Measurements from ENCODE around the gene STRIP2.
A peak's percentile ranks its signal among the peaks of the same experiment; 100 is the strongest.

STRIP2 gene

DNA sequence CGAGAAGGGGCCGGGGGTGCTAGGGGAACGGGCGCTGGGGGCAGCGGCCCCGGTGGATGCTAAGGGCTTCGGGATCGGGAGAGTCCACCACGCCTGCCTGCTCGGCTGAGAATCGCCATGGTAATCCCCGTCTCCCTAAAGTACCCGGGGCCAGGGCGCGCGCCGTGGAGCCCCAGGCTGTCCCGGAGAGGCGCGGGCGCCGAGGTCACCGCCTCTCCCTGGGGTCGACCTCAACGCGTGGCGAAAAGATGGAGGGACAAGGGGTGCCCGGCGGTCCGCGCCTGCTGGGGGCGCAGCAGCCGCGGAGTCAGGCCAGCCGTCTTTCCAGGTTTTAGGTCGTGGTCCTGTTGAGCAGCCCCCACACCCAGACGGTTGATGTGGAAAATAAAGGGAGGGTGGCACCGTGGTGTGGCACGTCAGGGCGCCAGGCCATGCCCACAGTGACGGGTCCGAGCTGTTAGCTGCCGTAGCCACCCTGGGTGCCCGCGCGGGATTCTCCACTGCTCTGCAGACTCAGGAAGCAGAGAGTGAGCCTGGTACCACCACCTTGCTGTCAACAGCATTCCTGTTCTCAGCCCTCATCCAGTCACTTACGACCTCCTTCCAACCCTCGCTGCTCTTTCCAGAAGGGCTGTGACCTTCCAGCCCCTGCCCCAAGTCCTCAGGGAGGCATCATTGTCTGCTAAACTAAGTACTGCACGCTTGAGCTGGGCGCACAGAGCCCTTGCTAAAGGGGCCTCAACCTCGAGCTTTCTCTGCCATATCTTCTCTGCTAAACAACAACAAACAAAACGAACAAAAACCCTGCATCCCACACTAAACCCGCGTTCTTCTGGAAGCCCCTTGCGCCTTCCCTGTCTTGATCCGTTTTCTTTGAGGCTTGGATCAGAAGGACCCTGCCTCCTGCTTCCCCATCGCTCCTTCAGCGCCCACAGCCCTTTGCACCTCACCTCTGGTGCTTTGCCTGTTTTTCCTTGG lies 68.8 kb downstream of the STRIP2 start:
- peak overlapping the region; percentile 70 for H3K4me3 ChIP-seq (ENCODE audit: low read depth, low read length)

DNA sequence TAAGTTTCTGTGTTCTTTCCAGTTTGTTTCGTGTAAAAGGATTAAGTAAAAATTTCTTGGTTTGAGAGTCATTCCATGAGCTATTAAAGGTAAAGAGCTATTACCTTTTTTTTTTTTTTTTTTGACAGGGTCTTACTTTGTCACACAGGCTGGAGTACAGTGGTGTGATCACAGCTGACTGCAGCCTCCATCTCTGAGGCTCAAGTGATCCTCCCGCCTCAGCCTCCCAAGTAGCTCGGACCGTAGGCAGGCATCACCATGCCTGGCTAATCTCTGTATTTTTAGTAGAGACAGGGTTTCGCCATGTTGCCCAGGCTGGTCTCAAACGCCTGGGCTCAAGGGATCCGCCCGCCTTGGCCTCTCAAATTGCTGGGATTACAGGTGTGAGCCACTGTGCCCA lies 69.5 kb downstream of the STRIP2 start:
- no peak overlapping the region for H3K4me3 ChIP-seq (ENCODE audit: low read depth, low read length)
- TF ChIP-seq, protein P1, sequence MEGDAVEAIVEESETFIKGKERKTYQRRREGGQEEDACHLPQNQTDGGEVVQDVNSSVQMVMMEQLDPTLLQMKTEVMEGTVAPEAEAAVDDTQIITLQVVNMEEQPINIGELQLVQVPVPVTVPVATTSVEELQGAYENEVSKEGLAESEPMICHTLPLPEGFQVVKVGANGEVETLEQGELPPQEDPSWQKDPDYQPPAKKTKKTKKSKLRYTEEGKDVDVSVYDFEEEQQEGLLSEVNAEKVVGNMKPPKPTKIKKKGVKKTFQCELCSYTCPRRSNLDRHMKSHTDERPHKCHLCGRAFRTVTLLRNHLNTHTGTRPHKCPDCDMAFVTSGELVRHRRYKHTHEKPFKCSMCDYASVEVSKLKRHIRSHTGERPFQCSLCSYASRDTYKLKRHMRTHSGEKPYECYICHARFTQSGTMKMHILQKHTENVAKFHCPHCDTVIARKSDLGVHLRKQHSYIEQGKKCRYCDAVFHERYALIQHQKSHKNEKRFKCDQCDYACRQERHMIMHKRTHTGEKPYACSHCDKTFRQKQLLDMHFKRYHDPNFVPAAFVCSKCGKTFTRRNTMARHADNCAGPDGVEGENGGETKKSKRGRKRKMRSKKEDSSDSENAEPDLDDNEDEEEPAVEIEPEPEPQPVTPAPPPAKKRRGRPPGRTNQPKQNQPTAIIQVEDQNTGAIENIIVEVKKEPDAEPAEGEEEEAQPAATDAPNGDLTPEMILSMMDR (IDR thresholded peaks at IDR 0.05; ENCODE audit: borderline replicate concordance, insufficient read depth, low read depth, low read length) = no peak

More for the DNA sequence above, 68.8 kb downstream of the STRIP2 start:
- TF ChIP-seq, protein P1 (IDR thresholded peaks at IDR 0.05; ENCODE audit: borderline replicate concordance, insufficient read depth, low read depth, low read length) = peak; percentile 9; the same call in 1 of the 2 replicates

DNA sequence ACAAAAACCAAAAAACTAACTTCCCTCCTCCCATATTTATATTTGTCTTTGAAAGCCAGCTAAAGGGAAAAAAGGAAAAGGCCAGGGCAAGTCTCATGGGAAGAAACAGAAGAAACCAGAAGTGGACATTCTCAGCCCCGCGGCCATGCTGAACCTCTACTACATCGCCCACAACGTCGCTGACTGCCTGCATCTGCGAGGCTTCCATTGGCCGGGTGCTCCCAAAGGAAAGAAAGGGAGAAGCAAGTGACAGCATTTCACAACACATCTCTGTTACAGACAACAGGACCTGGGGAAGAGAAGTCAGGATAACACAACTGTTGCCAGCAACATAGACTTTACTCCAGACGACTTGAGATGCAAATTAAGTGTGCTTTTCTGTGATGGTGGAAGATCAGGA lies 78.0 kb downstream of the STRIP2 start:
- TF ChIP-seq, protein P1 (IDR thresholded peaks at IDR 0.05; ENCODE audit: borderline replicate concordance, insufficient read depth, low read depth, low read length) = no peak
- H3K4me3 ChIP-seq (ENCODE audit: low read depth, low read length) = no peak overlapping the region

- no peak overlapping the region for H3K4me3 ChIP-seq (ENCODE audit: low read depth, low read length)
- TF ChIP-seq, protein P1 (IDR thresholded peaks at IDR 0.05; ENCODE audit: borderline replicate concordance, insufficient read depth, low read depth, low read length) = no peak
Observed at GRCh38 chr7:129513546-129513945, 79.3 kb downstream of the STRIP2 start.

GRCh38 chr7:129514683-129515082 lies 80.5 kb downstream of the STRIP2 start:
- no peak overlapping the region for H3K4me3 ChIP-seq (ENCODE audit: low read depth, low read length)
- TF ChIP-seq, protein P1 (IDR thresholded peaks at IDR 0.05; ENCODE audit: borderline replicate concordance, insufficient read depth, low read depth, low read length) = no peak

DNA sequence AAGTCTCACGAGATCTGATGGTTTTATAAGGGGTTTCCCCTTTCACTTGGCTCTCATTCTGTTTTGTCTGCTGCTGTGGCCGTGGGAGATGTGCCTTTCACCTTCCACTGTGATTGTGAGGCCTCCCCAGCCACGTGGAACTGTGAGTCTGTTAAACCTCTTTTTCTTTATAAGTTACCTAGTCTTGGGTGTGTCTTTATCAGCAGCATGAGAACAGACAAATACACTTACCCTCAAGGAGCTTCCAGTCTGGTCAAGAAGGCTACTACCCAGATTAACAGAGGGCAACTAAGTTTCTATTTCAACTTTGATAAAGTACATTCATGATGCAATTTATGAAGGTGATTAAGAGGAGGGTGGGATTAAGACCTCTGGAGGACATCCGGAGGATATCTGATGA lies 81.1 kb downstream of the STRIP2 start:
- TF ChIP-seq, protein P1 (IDR thresholded peaks at IDR 0.05; ENCODE audit: borderline replicate concordance, insufficient read depth, low read depth, low read length) = no peak
- H3K4me3 ChIP-seq (ENCODE audit: low read depth, low read length) = no peak overlapping the region

- no peak overlapping the region for H3K4me3 ChIP-seq (ENCODE audit: low read depth, low read length)
- TF ChIP-seq, protein P1 (IDR thresholded peaks at IDR 0.05; ENCODE audit: borderline replicate concordance, insufficient read depth, low read depth, low read length) = no peak
Observed at GRCh38 chr7:129517931-129518330, 83.7 kb downstream of the STRIP2 start.

All from GM12875 (cell line).